Endometrium (tissue), 2 donors: Measurements from ENCODE around the gene RPS6KB1.
"Not testable (repeated sequence)": the region's sequence is repeated elsewhere in the genome, so short reads cannot be mapped to it uniquely, and the experiment has no call there.

ENCODE experiments used
- FAIRE-seq: peaks from 2 replicates; lab custom pipeline; 2012; peaks lifted over from hg19 to GRCh38; lab: Jason Lieb, UNC
- donor health status: control.
- donor health status: control.

The RPS6KB1 gene

DNA sequence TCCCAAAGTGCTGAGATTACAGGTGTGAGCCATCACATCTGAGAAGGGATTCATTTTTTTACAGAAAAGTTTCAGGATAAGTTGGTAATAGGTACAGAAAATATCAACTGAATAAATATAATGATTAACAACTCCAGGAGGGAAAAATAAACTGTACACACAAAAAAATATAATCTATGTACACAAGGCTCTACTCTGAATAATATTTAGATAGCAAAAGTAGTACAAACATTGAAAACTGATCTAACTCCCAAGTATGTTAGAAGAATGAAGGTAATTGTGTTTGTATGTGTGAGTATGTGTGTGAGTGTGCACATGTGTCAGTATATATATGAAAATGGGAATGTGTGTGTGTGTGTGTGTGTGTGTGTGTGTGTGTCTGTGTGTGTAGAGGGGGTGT lies 20.6 kb upstream of the RPS6KB1 start:
- FAIRE-seq = no peak

DNA sequence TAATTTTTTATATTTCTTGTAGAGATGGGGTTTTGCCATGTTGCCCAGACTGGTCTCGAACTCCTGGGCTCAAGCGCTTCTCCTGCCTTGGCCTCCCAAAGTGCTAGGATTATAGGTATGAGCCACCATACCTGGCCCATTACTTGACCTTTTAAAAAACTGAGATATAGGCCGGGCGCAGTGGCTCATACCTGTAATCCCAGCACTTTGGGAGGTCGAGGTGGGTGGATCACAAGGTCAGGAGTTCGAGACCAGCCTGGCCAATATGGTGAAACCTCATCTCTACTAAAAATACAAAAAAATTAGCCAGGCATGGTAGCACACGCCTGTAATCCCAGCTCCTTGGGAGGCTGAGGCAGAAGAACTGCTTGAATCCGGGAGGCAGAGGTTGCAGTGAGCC lies 19.5 kb upstream of the RPS6KB1 start:
- FAIRE-seq = not testable (repeated sequence)

GRCh38 chr17:59874376-59874775 lies 18.5 kb upstream of the RPS6KB1 start:
- no peak for FAIRE-seq

GRCh38 chr17:59876107-59876506 lies 16.8 kb upstream of the RPS6KB1 start:
- no peak for FAIRE-seq

DNA sequence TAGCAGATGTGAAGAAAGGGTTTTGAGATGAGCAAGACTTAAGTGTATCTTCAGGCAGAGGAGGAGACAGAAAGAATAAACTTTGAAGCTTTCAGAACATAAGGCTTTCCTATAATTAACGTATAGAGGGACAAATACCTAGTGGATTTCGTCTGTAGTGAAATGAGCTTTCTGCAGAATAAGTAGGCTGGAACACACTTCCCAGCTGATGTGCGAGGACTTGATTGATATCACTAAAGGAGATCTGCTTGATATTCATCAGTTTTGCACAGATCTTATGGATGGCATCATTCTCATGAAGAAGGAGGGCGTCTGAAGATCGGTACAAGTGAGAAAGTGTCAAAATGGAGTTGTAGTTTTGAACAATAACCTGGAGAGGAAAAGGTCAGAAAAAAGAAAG lies 15.0 kb upstream of the RPS6KB1 start:
- no peak for FAIRE-seq

- no peak for FAIRE-seq
Observed at GRCh38 chr17:59878624-59879023, 14.3 kb upstream of the RPS6KB1 start.

DNA sequence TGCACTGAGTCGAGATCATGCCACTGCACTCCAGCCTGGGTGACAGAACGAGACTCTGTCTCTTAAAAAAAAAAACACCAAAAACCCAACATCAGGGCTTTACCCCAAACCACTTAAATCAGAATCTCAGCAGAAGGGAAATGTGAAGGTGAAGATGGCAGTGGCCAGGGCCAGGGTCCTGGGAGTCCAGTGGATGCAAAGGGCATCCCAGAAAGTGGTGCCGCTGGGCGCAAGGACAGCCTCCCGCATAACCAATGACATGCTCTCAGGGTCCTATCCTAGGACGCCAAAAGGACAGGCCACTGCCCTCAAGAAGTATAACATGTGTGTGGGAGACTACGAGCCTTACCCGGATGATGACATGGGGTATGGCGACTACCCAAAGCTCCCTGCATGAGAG lies 8.1 kb upstream of the RPS6KB1 start:
- no peak for FAIRE-seq

DNA sequence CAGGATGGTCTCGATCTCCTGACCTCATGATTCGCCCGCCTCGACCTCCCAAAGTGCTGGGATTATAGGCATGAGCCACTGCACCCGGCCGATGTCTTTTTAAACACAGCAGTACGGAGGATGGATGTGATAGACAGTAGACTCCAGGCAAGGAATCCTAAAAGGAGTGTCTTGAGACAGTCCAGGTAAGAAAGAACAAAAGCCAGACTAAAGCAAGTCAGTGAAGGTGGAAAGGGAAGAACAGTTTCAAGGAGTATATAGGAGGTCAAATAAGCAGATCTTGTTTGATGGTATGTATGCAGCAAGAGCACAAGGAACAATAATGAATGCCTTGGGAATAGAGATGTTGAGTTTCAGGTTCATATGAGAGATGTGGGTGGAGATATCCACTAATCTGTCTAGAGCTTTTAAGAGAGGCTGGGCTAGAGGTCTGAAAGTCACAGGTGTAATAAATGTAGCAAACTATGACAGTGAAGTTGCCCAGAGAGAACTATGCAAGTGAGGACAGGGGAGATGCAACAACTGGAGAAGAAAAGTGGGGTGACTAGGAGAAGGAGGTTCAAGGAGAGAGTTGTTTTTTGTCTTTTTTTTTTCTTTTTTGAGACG lies 4.7 kb upstream of the RPS6KB1 start:
- no peak for FAIRE-seq

DNA sequence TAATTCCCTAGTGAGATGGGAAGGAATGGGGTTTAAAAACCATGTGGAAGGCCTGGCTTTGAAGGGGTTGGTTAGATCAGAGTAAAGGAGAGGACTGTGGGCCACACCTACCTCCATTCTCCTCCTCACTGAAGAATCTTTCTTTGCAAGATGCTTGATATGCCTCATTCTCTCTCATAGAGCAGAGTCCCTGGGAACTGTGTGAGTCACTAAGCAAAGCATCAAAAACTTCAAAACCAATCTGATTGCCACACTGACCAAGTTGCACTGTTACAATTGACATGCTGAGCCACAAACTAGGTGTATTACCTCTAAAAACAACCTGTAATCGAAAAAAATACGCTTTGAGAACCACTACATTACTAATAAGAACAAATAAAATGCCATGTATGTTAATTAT lies 2.2 kb upstream of the RPS6KB1 start:
- FAIRE-seq = no peak

GRCh38 chr17:59892251-59892923 lies 534 bp upstream of the RPS6KB1 start:
- FAIRE-seq = peak; percentile 95

DNA sequence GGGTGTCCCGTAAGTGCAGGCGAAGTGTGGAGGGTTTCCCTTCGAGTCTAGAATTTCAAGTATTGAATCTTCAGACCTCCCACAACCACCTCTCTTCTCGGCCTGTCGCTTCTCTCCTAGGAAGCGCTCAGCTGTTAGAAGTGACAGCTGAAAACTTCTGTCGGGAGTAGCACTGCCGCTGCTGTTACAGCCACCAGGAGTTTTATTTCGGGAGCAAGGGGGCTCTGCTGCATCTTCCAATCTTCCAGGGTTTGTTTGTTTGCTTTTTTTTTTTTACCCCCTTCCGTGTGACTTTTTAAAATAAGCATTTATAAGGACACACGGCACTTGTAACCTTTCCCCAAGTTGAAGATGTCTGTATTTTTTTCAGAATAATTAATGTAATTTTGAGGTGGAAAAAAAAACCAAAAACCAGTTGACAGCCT lies 767 bp downstream of the RPS6KB1 start:
- FAIRE-seq = no peak

DNA sequence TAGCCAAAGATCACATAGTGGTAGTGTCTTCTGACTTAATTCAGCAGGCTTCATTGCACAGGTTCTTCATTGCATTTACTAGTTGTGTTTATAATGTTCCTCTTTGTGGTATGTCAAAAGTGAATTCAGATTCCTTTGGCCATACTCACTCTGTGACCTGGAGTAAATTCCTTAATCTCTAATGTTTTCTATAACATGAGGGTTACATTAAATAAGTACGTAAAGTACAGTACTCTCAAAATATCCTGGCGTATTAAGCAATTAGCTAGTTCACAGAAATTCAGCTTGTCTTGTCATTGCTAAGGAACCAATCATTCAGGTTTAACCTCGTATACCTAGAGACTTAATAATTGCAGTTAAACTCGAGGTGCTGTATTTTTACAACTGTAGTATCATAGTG lies 4.2 kb downstream of the RPS6KB1 start:
- FAIRE-seq = no peak

- FAIRE-seq = no peak
Observed at GRCh38 chr17:59899099-59899498, 6.2 kb downstream of the RPS6KB1 start.

DNA sequence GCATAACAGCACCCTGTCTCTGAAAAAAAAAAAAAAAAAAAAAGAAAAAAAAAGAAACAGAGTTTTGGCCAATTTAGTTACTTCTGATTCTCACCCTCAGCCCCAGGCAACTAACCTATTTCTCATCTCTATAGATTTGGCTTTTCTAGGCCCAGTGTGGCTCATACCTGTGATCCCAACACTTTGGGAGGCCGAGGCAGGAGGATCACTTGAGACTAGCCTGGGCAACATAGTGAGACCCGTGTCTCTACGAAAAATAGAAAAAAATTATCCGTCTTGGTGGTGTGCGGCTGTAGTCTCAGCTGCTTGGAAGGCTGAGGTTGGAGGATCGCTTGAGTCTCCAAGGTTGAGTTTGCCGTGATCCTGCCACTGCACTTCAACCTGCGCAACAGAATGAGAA lies 8.7 kb downstream of the RPS6KB1 start:
- no peak for FAIRE-seq

DNA sequence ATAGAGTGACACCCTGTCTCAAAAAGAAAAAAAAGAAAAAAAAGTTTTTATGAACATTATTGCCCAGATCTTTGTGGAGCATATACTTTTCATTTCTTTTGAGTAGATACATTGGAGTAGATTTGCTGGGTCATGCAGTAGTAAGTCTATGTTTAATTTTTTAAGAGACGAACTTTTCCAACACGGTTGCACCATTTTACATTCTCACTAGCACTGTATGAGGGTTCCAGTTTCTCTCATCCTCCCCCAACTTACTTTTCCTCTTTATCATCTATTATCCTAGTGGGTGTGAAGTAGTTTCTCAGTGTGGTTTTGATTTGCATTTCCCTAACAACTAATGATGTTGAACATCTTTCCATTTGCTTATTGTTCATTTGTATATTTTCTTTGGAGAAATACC lies 10.5 kb downstream of the RPS6KB1 start:
- FAIRE-seq = no peak

DNA sequence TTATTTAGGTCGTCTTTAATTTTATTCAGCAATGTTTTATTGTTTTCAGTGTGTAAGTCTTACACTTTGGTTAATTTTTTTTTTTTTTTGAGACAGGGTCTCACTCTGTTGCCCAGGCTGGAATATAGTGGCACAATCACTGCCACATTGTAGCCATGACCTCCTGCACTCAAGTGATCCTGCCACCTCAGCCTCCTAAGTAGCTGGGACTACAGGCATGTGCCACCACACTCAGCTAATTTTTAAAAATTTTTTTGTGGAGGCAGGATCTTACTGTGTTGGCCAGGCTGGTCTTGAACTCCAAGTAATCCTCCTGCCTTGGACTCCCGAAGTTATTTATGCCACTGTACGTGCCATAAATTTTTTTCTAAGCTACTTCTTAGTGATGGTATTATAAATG lies 14.5 kb downstream of the RPS6KB1 start:
- no peak for FAIRE-seq

DNA sequence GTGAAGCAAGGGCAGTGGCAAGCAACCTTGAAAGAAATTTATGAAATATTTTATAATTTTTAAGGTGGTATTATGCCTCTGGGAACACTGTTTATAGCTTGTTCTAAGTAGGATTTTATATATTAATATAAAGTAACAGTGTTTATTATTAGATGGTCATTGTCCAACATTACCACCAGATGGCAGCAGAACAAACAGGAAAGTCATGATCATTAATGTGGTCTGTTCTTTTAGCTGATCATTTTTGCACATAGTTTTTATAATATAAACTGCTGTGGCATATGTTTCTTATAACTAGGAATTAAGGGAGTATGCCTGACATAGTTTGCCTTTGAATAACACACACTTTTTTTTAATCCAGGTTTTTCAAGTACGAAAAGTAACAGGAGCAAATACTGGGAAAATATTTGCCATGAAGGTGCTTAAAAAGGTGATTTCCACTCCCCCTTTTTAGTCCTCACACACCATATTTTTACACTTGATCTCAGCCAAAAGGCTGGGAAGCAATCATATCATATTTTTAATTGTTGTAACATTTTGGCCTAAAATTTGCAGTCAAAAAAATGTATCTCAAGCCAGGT lies 21.4 kb downstream of the RPS6KB1 start:
- FAIRE-seq = peak; percentile 96

GRCh38 chr17:59916446-59916845 lies 23.5 kb downstream of the RPS6KB1 start:
- FAIRE-seq = no peak

DNA sequence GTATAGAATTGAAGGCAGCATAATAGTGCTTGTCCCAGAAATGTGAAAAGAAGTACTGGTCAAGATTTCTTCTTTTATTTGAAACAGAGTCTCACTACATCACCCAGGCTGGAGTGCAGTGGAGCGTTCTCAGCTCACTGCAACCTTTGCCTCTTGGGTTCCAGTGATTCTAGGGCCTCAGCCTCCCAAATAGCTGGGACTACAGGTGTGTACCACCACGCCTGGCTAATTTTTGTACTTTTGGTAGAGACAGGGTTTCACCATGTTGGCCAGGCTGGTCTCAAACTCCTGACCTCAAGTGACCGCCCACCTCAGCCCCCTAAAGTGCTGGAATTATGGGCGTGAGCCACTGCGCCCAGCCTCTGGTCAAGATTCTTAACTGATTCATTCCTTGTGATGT lies 27.7 kb downstream of the RPS6KB1 start:
- FAIRE-seq = not testable (repeated sequence)

DNA sequence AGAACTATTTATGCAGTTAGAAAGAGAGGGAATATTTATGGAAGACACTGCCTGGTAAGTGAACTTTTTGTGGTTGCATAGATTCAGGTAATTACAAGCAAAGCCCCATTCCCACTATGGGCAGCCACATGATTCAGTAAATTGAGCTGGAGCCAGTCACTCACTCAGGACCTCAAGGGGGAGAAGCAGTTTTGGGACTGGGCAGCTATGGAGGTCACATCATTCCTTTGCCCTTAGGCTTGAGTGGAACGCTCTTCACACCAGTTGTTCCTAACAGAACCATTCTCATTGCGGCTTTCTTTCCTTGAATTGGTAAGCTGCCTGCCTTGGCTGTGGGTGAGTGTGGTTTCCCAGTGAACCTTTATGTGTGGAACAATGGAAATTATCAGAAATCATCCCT lies 37.2 kb downstream of the RPS6KB1 start:
- FAIRE-seq = not testable (repeated sequence)

- not testable (repeated sequence) for FAIRE-seq
Observed at GRCh38 chr17:59930768-59931167, 37.8 kb downstream of the RPS6KB1 start.

DNA sequence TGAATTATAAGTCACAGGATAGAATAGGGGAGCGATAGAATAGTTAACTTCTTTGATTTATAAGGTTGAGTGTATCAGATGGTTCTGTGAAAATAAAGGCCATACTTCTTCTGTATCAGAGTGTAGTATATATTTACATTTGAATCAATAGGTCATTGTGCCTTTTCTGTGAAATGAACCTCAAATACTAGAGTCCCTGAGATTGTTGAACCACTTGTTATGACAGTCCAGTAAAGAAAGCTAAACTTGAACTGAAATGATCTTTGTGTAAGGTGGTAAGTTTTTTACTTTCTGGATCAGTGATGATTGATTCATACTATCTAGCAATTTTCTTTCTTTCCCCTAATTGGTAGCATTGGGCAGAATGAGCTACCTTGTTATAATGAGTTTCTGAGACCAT lies 40.4 kb downstream of the RPS6KB1 start:
- FAIRE-seq = not testable (repeated sequence)

- not testable (repeated sequence) for FAIRE-seq
Observed at GRCh38 chr17:59940697-59941096, 47.8 kb downstream of the RPS6KB1 start.

DNA sequence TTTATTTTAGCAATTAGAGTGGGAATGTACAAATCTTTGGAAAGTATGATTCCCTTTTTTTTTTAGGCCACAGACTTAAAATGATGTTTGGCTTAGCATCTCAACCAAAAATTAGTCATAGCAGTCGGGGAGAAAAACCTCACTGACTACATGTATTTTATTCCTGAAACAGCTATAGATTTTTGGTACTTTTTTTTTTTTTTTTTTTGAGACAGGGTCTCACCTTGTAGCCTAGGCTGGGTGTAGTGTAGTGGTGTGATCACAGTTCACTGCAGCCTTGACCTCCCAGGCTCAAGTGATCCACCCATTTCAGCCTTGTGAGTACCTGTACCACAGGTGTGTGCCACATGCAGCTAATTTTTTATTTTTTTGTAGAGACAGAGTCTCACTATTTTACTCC lies 48.2 kb downstream of the RPS6KB1 start:
- FAIRE-seq = no peak
